H9 (cell line): ENCODE measurements around the gene APOBEC4. TPM values are rescaled to one million over a fixed set of nuclear protein-coding genes. Genes with fewer than 3 reads are reported as not detected.
"Not testable (repeated sequence)": the region's sequence is repeated elsewhere in the genome, so short reads cannot be mapped to it uniquely, and the experiment has no call there.

Source experiments
- DNase-seq: peaks from one replicate; pipeline ENCODE4 v3.0.0-alpha.2; 2017
- H2AFZ ChIP-seq: one replicate; pipeline ENCODE4 v1.6.1; 2013; ENCODE audit warnings: mild to moderate bottlenecking, low read length, control low read depth, moderate library complexity
- H2AK5ac ChIP-seq: 2 replicates; pipeline ENCODE4 v1.6.1; 2013; ENCODE audit warnings: low read length, control low read depth, mixed read lengths; ENCODE audit not compliant: insufficient read length
- H2BK120ac ChIP-seq: one replicate; pipeline ENCODE4 v1.6.1; 2013; ENCODE audit warnings: low read depth, mild to moderate bottlenecking, low read length, control low read depth, inconsistent platforms; ENCODE audit not compliant: poor library complexity, severe bottlenecking
- H2BK12ac ChIP-seq: 2 replicates; pipeline ENCODE4 v1.6.1; 2013; ENCODE audit warnings: low read length, control low read depth, mixed read lengths, low read depth; ENCODE audit not compliant: insufficient read length
- H2BK15ac ChIP-seq: 2 replicates; pipeline ENCODE4 v1.6.1; 2013; ENCODE audit warnings: low read depth, low read length, control low read depth
- H2BK20ac ChIP-seq: one replicate; pipeline ENCODE4 v1.6.1; 2013; ENCODE audit warnings: low read depth, mild to moderate bottlenecking, low read length, control low read depth, inconsistent platforms; ENCODE audit not compliant: poor library complexity, severe bottlenecking
- H2BK5ac ChIP-seq: 2 replicates; pipeline ENCODE4 v1.6.1; 2013; ENCODE audit warnings: low read length, control low read depth, mixed read lengths; ENCODE audit not compliant: insufficient read length
- H3K14ac ChIP-seq: 2 replicates; pipeline ENCODE4 v1.6.1; 2013; ENCODE audit warnings: low read length, control low read depth; ENCODE audit not compliant: insufficient read depth
- H3K18ac ChIP-seq: 2 replicates; pipeline ENCODE4 v1.6.1; 2013; ENCODE audit warnings: low read depth, mild to moderate bottlenecking, mixed read lengths, low read length, control low read depth; ENCODE audit not compliant: insufficient read length
- H3K23ac ChIP-seq: 2 replicates; pipeline ENCODE4 v1.6.1; 2013; ENCODE audit warnings: low read length, control low read depth, mixed read lengths, low read depth; ENCODE audit not compliant: insufficient read length
- H3K23me2 ChIP-seq: 2 replicates; pipeline ENCODE4 v1.6.1; 2013; ENCODE audit warnings: low read depth, mild to moderate bottlenecking, mixed read lengths, low read length, control low read depth; ENCODE audit not compliant: insufficient read length, poor library complexity, severe bottlenecking
- H3K27ac ChIP-seq: 2 replicates; pipeline ENCODE4 v1.5.1; 2013; ENCODE audit warnings: low read length, control low read depth, mixed read lengths, low read depth; ENCODE audit not compliant: insufficient read length
- H3K27me3 ChIP-seq: 2 replicates; pipeline ENCODE4 v1.6.1; 2013; ENCODE audit warnings: low read length, control low read depth, inconsistent platforms; ENCODE audit not compliant: insufficient read depth
- H3K4ac ChIP-seq: 2 replicates; pipeline ENCODE4 v1.6.1; 2013; ENCODE audit warnings: low read depth, mild to moderate bottlenecking, control low read depth, inconsistent platforms, low read length, moderate library complexity
- H3K4me1 ChIP-seq: 2 replicates; pipeline ENCODE4 v1.6.1; 2013; ENCODE audit warnings: low read length, control low read depth, inconsistent platforms; ENCODE audit not compliant: insufficient read depth
- H3K4me2 ChIP-seq: 2 replicates; pipeline ENCODE4 v1.6.1; 2013; ENCODE audit warnings: low read length, control low read depth, mixed read lengths; ENCODE audit not compliant: insufficient read length, insufficient read depth
- H3K56ac ChIP-seq: 2 replicates; pipeline ENCODE4 v1.6.1; 2013; ENCODE audit warnings: low read depth, mild to moderate bottlenecking, mixed read lengths, low read length, control low read depth; ENCODE audit not compliant: insufficient read length
- H3K79me1 ChIP-seq: 2 replicates; pipeline ENCODE4 v1.6.1; 2013; ENCODE audit warnings: low read depth, mild to moderate bottlenecking, moderate library complexity, low read length, control low read depth, inconsistent platforms; ENCODE audit not compliant: insufficient read depth, poor library complexity, severe bottlenecking
- H3K79me2 ChIP-seq: 2 replicates; pipeline ENCODE4 v1.6.1; 2013; ENCODE audit warnings: low read length, control low read depth, inconsistent platforms; ENCODE audit not compliant: insufficient read depth
- H3K9ac ChIP-seq: 2 replicates; pipeline ENCODE4 v1.6.1; 2013; ENCODE audit warnings: low read length, control low read depth, mixed read lengths; ENCODE audit not compliant: insufficient read length; ENCODE audit errors: extremely low read depth
- H3K9me3 ChIP-seq: one replicate; pipeline ENCODE4 v1.6.1; 2013; ENCODE audit warnings: low read depth, low read length, inconsistent platforms; ENCODE audit not compliant: control insufficient read depth
- H3T11ph ChIP-seq: one replicate; pipeline ENCODE4 v1.6.1; 2013; ENCODE audit warnings: mild to moderate bottlenecking, low read length, control low read depth, inconsistent platforms
- H4K20me1 ChIP-seq: one replicate; pipeline ENCODE4 v1.6.1; 2013; ENCODE audit not compliant: control insufficient read depth, insufficient read length, insufficient read depth
- H4K5ac ChIP-seq: 2 replicates; pipeline ENCODE4 v1.6.1; 2013; ENCODE audit warnings: low read depth, mild to moderate bottlenecking, mixed read lengths, low read length, control low read depth; ENCODE audit not compliant: insufficient read length
- H4K8ac ChIP-seq: replicated peaks from 2 replicates; pipeline ENCODE4 v1.6.1; 2013; ENCODE audit warnings: low read length, control low read depth, mixed read lengths, low read depth; ENCODE audit not compliant: insufficient read length
- H4K91ac ChIP-seq: 2 replicates; pipeline ENCODE4 v1.6.1; 2013; ENCODE audit warnings: low read depth, mild to moderate bottlenecking, moderate library complexity, mixed read lengths, low read length, control low read depth; ENCODE audit not compliant: insufficient read length
- H3K27ac Mint-ChIP-seq, 3 experiments: 2 replicates in 2 of 3; 3 replicates in 1 of 3; pipeline ENCODE4 v1.8.0; 2020 to 2021; ENCODE audit warnings: mixed read lengths in 3 of 3, mild to moderate bottlenecking in 1 of 3, moderate library complexity in 1 of 3
- H3K27me3 Mint-ChIP-seq: 2 replicates; pipeline ENCODE4 v1.8.0; 2021; ENCODE audit warnings: low read depth, mild to moderate bottlenecking, moderate library complexity, mixed read lengths
- H3K36me3 Mint-ChIP-seq, 3 experiments: 2 replicates in 2 of 3; 3 replicates in 1 of 3; pipeline ENCODE4 v1.8.0; 2020 to 2021; ENCODE audit warnings: low read depth in 3 of 3, mixed read lengths in 3 of 3; ENCODE audit not compliant: insufficient read depth in 1 of 3
- H3K4me1 Mint-ChIP-seq, 2 experiments: 2 replicates each; pipeline ENCODE4 v1.8.0; 2020; ENCODE audit warnings: mixed read lengths in 2 of 2
- H3K4me3 Mint-ChIP-seq, 2 experiments: 2 replicates in 1 of 2; 3 replicates in 1 of 2; pipeline ENCODE4 v1.8.0; 2020 to 2021; ENCODE audit warnings: mild to moderate bottlenecking in 2 of 2, mixed read lengths in 2 of 2, moderate library complexity in 1 of 2
- H3K9me3 Mint-ChIP-seq, 2 experiments: 2 replicates in 1 of 2; 3 replicates in 1 of 2; pipeline ENCODE4 v1.8.0; 2020; ENCODE audit warnings: mild to moderate bottlenecking in 2 of 2, mixed read lengths in 2 of 2, moderate library complexity in 1 of 2
- CTCF ChIP-seq: fragments of 200-600 bp; sonication (generic); conservative IDR thresholded peaks from 3 replicates; pipeline ENCODE4 v1.8.0; 2021; ENCODE audit warnings: antibody characterized with exemption, mild to moderate bottlenecking
- WGBS: extraction: QIAGEN DNeasy Blood & Tissue Kit; methylation state at CpG from one replicate; pipeline ENCODE4 v1.1.7; 2013; ENCODE audit warnings: missing lambda C conversion rate, low lambda C conversion rate, mixed read lengths; ENCODE audit not compliant: insufficient read length; ENCODE audit errors: extremely low coverage; 5-methylcytosine and 5-hydroxymethylcytosine counted together
- total RNA-seq: library from RNA; stranded (reverse); gene quantifications from 2 replicates; pipeline ENCODE4 v1.2.1, GENCODE V29; 2021

Gene APOBEC4
- total RNA-seq, 1 experiment from 2014 or later: not detected

- H3K27me3 Mint-ChIP-seq: no peaks in the 10 kb centered on the region
- no peak overlapping the region for H2AFZ ChIP-seq
- no peak for TF ChIP-seq CTCF
- H3T11ph ChIP-seq: no peak overlapping the region
- H3K4me1 ChIP-seq: no peaks in the 10 kb centered on the region
- no peak overlapping the region for H3K4me3 Mint-ChIP-seq
- H3K4me1 Mint-ChIP-seq: peaks cover 15 to 18% of the 10 kb centered on the region in 2 experiments
- H2AK5ac ChIP-seq: no peak overlapping the region
- no peak overlapping the region for H4K5ac ChIP-seq
- H4K91ac ChIP-seq: no peak overlapping the region
- no peak overlapping the region for H3K4ac ChIP-seq
- no peak overlapping the region for H3K56ac ChIP-seq
- H3K27ac Mint-ChIP-seq: no peak overlapping the region
- no peak overlapping the region for H2BK20ac ChIP-seq
- H3K36me3 Mint-ChIP-seq: peaks cover 19 to 36% (median 29%) of the 10 kb centered on the region in 3 experiments; a peak in 6 of 7 replicates
- no peak overlapping the region for H4K8ac ChIP-seq
- H2BK5ac ChIP-seq: no peak overlapping the region
- H2BK12ac ChIP-seq: no peak overlapping the region
- no peak overlapping the region for H3K4me2 ChIP-seq
- no peaks in the 10 kb centered on the region for H3K9me3 Mint-ChIP-seq
- no peak overlapping the region for H3K27ac ChIP-seq
- H3K23ac ChIP-seq: no peak overlapping the region
- H2BK15ac ChIP-seq: no peak overlapping the region
- no peak for DNase-seq
- no peak overlapping the region for H3K14ac ChIP-seq
- H3K9me3 ChIP-seq: no peaks in the 10 kb centered on the region
- no peak overlapping the region for H3K9ac ChIP-seq
- H3K79me2 ChIP-seq: no peaks in the 10 kb centered on the region
- no peaks in the 10 kb centered on the region for H3K79me1 ChIP-seq
- H2BK120ac ChIP-seq: no peak overlapping the region
- no peaks in the 10 kb centered on the region for H4K20me1 ChIP-seq
- no peak overlapping the region for H3K18ac ChIP-seq
- H3K27me3 ChIP-seq: no peaks in the 10 kb centered on the region
- H3K23me2 ChIP-seq: no peaks in the 10 kb centered on the region
Observed at GRCh38 chr1:183628537-183628936, 24.6 kb downstream of the APOBEC4 start.

- not testable (repeated sequence) for H3K14ac ChIP-seq, H3K79me1 ChIP-seq, H3K27me3 Mint-ChIP-seq, H3K9me3 ChIP-seq, H2BK120ac ChIP-seq, H2AK5ac ChIP-seq, H2BK15ac ChIP-seq, H3T11ph ChIP-seq, H4K91ac ChIP-seq, H3K4me1 ChIP-seq, H3K56ac ChIP-seq, H3K27ac Mint-ChIP-seq, H3K9me3 Mint-ChIP-seq, H2BK12ac ChIP-seq, H4K5ac ChIP-seq, DNase-seq, H4K20me1 ChIP-seq, H4K8ac ChIP-seq, H3K79me2 ChIP-seq, H3K27ac ChIP-seq, H2BK20ac ChIP-seq, H3K23me2 ChIP-seq, H3K23ac ChIP-seq, H3K9ac ChIP-seq, H2BK5ac ChIP-seq, H3K4me2 ChIP-seq, H2AFZ ChIP-seq, H3K4ac ChIP-seq, H3K27me3 ChIP-seq, H3K18ac ChIP-seq, H3K4me3 Mint-ChIP-seq
- Mint-ChIP-seq H3K4me1 (peaks cover 10 to 16% of the 10 kb centered on the region in 2 experiments), H3K36me3 (peaks cover 19 to 34% (median 29%) of the 10 kb centered on the region in 3 experiments; a peak in 6 of 7 replicates)
- no CpG with 5 or more reads among the region's 3 CpGs for WGBS
Observed at GRCh38 chr1:183626236-183626635, 26.9 kb downstream of the APOBEC4 start.
